Cardiac muscle cell (in vitro differentiated cells and primary cell): ENCODE measurements around the gene SYT9. TPM values are rescaled to one million over a fixed set of nuclear protein-coding genes. Genes with fewer than 3 reads are reported as not detected.

Source experiments
- DNase-seq, 2 donors: peaks; one replicate each; pipeline versions ENCODE4 v3.0.0 to v3.0.0-alpha.2; 2010 to 2017; ENCODE audit warnings: low read depth in 1 of 2, low spot score in 1 of 2
- H3K27ac ChIP-seq: fragments of 200-600 bp; sonication (generic); 2 replicates; pipeline ENCODE4 v1.5.1; 2016
- H3K27me3 ChIP-seq: fragments of 200-600 bp; sonication (generic); 2 replicates; pipeline ENCODE4 v1.6.0; 2016; ENCODE audit warnings: control low read depth
- H3K36me3 ChIP-seq: fragments of 200-600 bp; sonication (generic); 2 replicates; pipeline ENCODE4 v1.5.1; 2016; ENCODE audit warnings: control low read depth
- H3K4me1 ChIP-seq: fragments of 200-600 bp; sonication (generic); 2 replicates; pipeline ENCODE4 v1.8.1; 2017; ENCODE audit warnings: low read depth, mild to moderate bottlenecking, mixed run types
- H3K4me3 ChIP-seq: fragments of 200-600 bp; sonication (generic); 2 replicates; pipeline ENCODE4 v1.5.1; 2016; ENCODE audit warnings: mild to moderate bottlenecking
- H3K9me3 ChIP-seq: fragments of 200-600 bp; sonication (generic); 2 replicates; pipeline ENCODE4 v1.5.1; 2017; ENCODE audit warnings: low read depth, mild to moderate bottlenecking, control low read depth
- CTCF ChIP-seq: IDR thresholded peaks from 2 replicates; pipeline ENCODE4 v1.5.1; 2012; ENCODE audit warnings: low read depth, mild to moderate bottlenecking, low read length
- polyA plus RNA-seq: library from polyadenylated mRNA; unstranded; fragments of >200 nt; fragmentation: Nextera tagmentation; extraction: Ambion mirVana; gene quantifications from 2 replicates; pipeline ENCODE4 v1.2.1, GENCODE V29; 2016
- total RNA-seq: library from RNA; depleted of rRNA; stranded (reverse); fragments of >200 nt; gene quantifications from 2 replicates; pipeline ENCODE4 v1.2.3, GENCODE V29; 2016

The SYT9 gene
- total and polyA plus RNA-seq, 2 experiments from 2014 or later: 1.3 to 2.2 TPM

- Histone ChIP-seq H3K4me3 (no peak overlapping the region), H3K27me3 (peaks cover 2% of the 10 kb centered on the region), H3K9me3 (no peaks in the 10 kb centered on the region), H3K36me3 (no peaks in the 10 kb centered on the region), H3K27ac (no peak overlapping the region), H3K4me1 (no peaks in the 10 kb centered on the region)
- no peak for DNase-seq
- no peak for TF ChIP-seq CTCF
These were observed 29.4 kb downstream of the SYT9 start for GRCh38 chr11:7281079-7281478.

GRCh38 chr11:7281809-7282208, 30.1 kb downstream of the SYT9 start:
- Histone ChIP-seq H3K36me3 (no peaks in the 10 kb centered on the region), H3K9me3 (no peaks in the 10 kb centered on the region), H3K4me1 (no peaks in the 10 kb centered on the region), H3K27me3 (peaks cover 2% of the 10 kb centered on the region), H3K4me3 (no peak overlapping the region), H3K27ac (no peak overlapping the region)
- no peak for DNase-seq
- no peak for TF ChIP-seq CTCF

GRCh38 chr11:7286178-7286577, 34.5 kb downstream of the SYT9 start:
- no peak overlapping the region for H3K4me3 ChIP-seq
- H3K27me3 ChIP-seq: peaks cover under 1% of the 10 kb centered on the region
- H3K9me3 ChIP-seq: no peaks in the 10 kb centered on the region
- H3K27ac ChIP-seq: no peak overlapping the region
- TF ChIP-seq CTCF: no peak
- H3K4me1 ChIP-seq: no peaks in the 10 kb centered on the region
- no peak for DNase-seq
- no peaks in the 10 kb centered on the region for H3K36me3 ChIP-seq

- no peaks in the 10 kb centered on the region for H3K9me3 ChIP-seq
- H3K36me3 ChIP-seq: no peaks in the 10 kb centered on the region
- no peak overlapping the region for H3K27ac ChIP-seq
- DNase-seq: no peak
- H3K4me1 ChIP-seq: no peaks in the 10 kb centered on the region
- TF ChIP-seq CTCF: no peak
- no peak overlapping the region for H3K4me3 ChIP-seq
- no peaks in the 10 kb centered on the region for H3K27me3 ChIP-seq
These were observed 39.6 kb downstream of the SYT9 start for GRCh38 chr11:7291100-7291829.

GRCh38 chr11:7292922-7293321, 41.2 kb downstream of the SYT9 start:
- Histone ChIP-seq H3K9me3 (no peaks in the 10 kb centered on the region), H3K4me3 (no peak overlapping the region), H3K4me1 (no peaks in the 10 kb centered on the region), H3K36me3 (no peaks in the 10 kb centered on the region), H3K27me3 (no peaks in the 10 kb centered on the region), H3K27ac (no peak overlapping the region)
- no peak for TF ChIP-seq CTCF
- DNase-seq: no peak

GRCh38 chr11:7299393-7299792, 47.7 kb downstream of the SYT9 start:
- Histone ChIP-seq H3K36me3 (no peaks in the 10 kb centered on the region), H3K27me3 (no peaks in the 10 kb centered on the region), H3K27ac (no peak overlapping the region), H3K9me3 (no peaks in the 10 kb centered on the region), H3K4me1 (no peaks in the 10 kb centered on the region), H3K4me3 (no peak overlapping the region)
- no peak for DNase-seq
- TF ChIP-seq CTCF: no peak
